Mesenchymal stem cell (in vitro differentiated cells and primary cell): Measurements from ENCODE around the gene BRME1.
A peak's percentile ranks its signal among the peaks of the same experiment; 100 is the strongest.

Source experiments
- DNase-seq: peaks from one replicate; pipeline ENCODE4 v3.0.0-alpha.2; 2013
- H2AFZ ChIP-seq: one replicate; pipeline ENCODE4 v1.6.1; 2013; ENCODE audit warnings: low read depth, mild to moderate bottlenecking, control low read depth, inconsistent platforms, low read length, moderate library complexity
- H2AK5ac ChIP-seq: 2 replicates; pipeline ENCODE4 v1.6.1; 2013; ENCODE audit warnings: low read length, moderate library complexity, mild to moderate bottlenecking, inconsistent platforms; ENCODE audit not compliant: severe bottlenecking
- H2BK120ac ChIP-seq: one replicate; pipeline ENCODE4 v1.6.1; 2013; ENCODE audit warnings: low read depth, mild to moderate bottlenecking, inconsistent platforms, low read length, moderate library complexity
- H2BK12ac ChIP-seq, 2 experiments: one replicate each; pipeline ENCODE4 v1.6.1; 2013; ENCODE audit warnings: inconsistent platforms in 2 of 2, low read length in 2 of 2, mild to moderate bottlenecking in 2 of 2, moderate library complexity in 2 of 2, control low read depth in 1 of 2
- H2BK15ac ChIP-seq: one replicate; pipeline ENCODE4 v1.6.1; 2013; ENCODE audit warnings: mild to moderate bottlenecking, low read depth, inconsistent platforms; ENCODE audit not compliant: poor library complexity, severe bottlenecking
- H2BK5ac ChIP-seq: 2 replicates; pipeline ENCODE4 v1.6.1; 2013; ENCODE audit warnings: low read depth, mild to moderate bottlenecking, low read length, control low read depth, inconsistent platforms; ENCODE audit not compliant: poor library complexity, severe bottlenecking
- H3K14ac ChIP-seq, 2 experiments: one replicate each; pipeline ENCODE4 v1.6.1; 2013; ENCODE audit warnings: inconsistent platforms in 2 of 2, low read length in 2 of 2, control low read depth in 1 of 2, mild to moderate bottlenecking in 1 of 2, moderate library complexity in 1 of 2
- H3K18ac ChIP-seq, 2 experiments: one replicate each; pipeline ENCODE4 v1.6.1; 2013; ENCODE audit warnings: inconsistent platforms in 2 of 2, low read length in 2 of 2, control low read depth in 1 of 2, low read depth in 1 of 2, mild to moderate bottlenecking in 1 of 2
- H3K23ac ChIP-seq, 2 experiments: one replicate each; pipeline ENCODE4 v1.6.1; 2013; ENCODE audit warnings: inconsistent platforms in 2 of 2, low read length in 2 of 2, mild to moderate bottlenecking in 2 of 2, moderate library complexity in 2 of 2, control low read depth in 1 of 2
- H3K27ac ChIP-seq: 2 replicates; pipeline ENCODE4 v1.5.1; 2013; ENCODE audit warnings: mild to moderate bottlenecking, moderate library complexity, low read length, control low read depth, inconsistent platforms; ENCODE audit not compliant: poor library complexity, severe bottlenecking
- H3K27me3 ChIP-seq, 2 experiments: 2 replicates each; pipeline versions ENCODE4 v1.6.1 to v1.7.0; 2013; ENCODE audit warnings: low read length in 2 of 2, mild to moderate bottlenecking in 2 of 2, moderate library complexity in 2 of 2, control low read depth in 1 of 2, inconsistent platforms in 1 of 2; ENCODE audit not compliant: control insufficient read depth in 1 of 2, insufficient read depth in 1 of 2
- H3K36me3 ChIP-seq, 2 experiments: 2 replicates each; pipeline versions ENCODE4 v1.6.1 to v1.7.0; 2013; ENCODE audit warnings: low read length in 2 of 2, control low read depth in 1 of 2, inconsistent platforms in 1 of 2, low read depth in 1 of 2, mild to moderate bottlenecking in 1 of 2; ENCODE audit not compliant: insufficient read depth in 2 of 2, control insufficient read depth in 1 of 2
- H3K4ac ChIP-seq, 2 experiments: one replicate each; pipeline ENCODE4 v1.6.1; 2013; ENCODE audit warnings: inconsistent platforms in 2 of 2, low read length in 2 of 2, mild to moderate bottlenecking in 2 of 2, moderate library complexity in 2 of 2, control low read depth in 1 of 2, low read depth in 1 of 2
- H3K4me1 ChIP-seq: 2 replicates; pipeline ENCODE4 v1.6.1; 2013; ENCODE audit warnings: low read depth, low read length, control low read depth; ENCODE audit not compliant: control insufficient read depth, insufficient read depth
- H3K4me2 ChIP-seq: 2 replicates; pipeline ENCODE4 v1.6.1; 2013; ENCODE audit warnings: low read length, mild to moderate bottlenecking, inconsistent platforms; ENCODE audit not compliant: poor library complexity, severe bottlenecking
- H3K4me3 ChIP-seq, 2 experiments: 2 replicates each; pipeline versions ENCODE4 v1.5.1 to v1.7.0; 2013; ENCODE audit warnings: low read length in 2 of 2, mild to moderate bottlenecking in 2 of 2, control low read depth in 1 of 2, low read depth in 1 of 2; ENCODE audit not compliant: insufficient read depth in 1 of 2
- H3K79me1 ChIP-seq: replicated peaks from 2 replicates; pipeline ENCODE4 v1.6.1; 2013; ENCODE audit warnings: mild to moderate bottlenecking, control low read depth, low read length, inconsistent platforms; ENCODE audit not compliant: poor library complexity, severe bottlenecking
- H3K9ac ChIP-seq: 2 replicates; pipeline ENCODE4 v1.7.0; 2013; ENCODE audit warnings: mild to moderate bottlenecking, low read length, moderate library complexity
- H3K9me3 ChIP-seq: 2 replicates; pipeline ENCODE4 v1.7.0; 2013; ENCODE audit warnings: mild to moderate bottlenecking, low read length; ENCODE audit not compliant: control insufficient read depth
- H4K8ac ChIP-seq: one replicate; pipeline ENCODE4 v1.6.1; 2013; ENCODE audit warnings: inconsistent platforms, mild to moderate bottlenecking, low read length, moderate library complexity
- H4K91ac ChIP-seq: one replicate; pipeline ENCODE4 v1.6.1; 2013; ENCODE audit warnings: mild to moderate bottlenecking, low read length, inconsistent platforms
- WGBS: methylation state at CpG from one replicate; pipeline ENCODE4 v1.1.7; 2013; ENCODE audit warnings: mixed read lengths; 5-methylcytosine and 5-hydroxymethylcytosine counted together

Gene BRME1

DNA sequence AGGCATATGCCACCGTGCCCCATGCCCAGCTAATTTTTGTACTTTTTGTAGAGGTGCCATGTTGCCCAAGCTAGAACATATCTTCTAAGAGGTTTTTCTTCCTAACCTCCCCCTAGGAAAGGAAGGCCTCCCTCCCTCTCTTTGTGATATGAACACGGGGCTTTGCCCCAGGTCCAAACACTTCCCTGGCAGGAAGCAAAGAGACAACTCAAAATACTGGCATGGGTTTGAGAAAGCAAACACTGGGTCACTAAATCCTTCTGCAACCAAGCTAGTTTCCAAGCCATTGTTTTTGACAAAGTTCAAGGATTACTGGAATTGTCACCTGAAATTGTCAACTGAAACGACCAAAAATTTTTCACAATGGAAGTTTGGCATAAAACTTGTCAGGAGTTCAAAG is 8.9 kb upstream of the BRME1 start:
- 95% methylated on average over 2 of the region's 3 CpGs for WGBS
- Histone ChIP-seq H3K79me1 (no peaks in the 10 kb centered on the region), H3K9ac (no peak overlapping the region)

DNA sequence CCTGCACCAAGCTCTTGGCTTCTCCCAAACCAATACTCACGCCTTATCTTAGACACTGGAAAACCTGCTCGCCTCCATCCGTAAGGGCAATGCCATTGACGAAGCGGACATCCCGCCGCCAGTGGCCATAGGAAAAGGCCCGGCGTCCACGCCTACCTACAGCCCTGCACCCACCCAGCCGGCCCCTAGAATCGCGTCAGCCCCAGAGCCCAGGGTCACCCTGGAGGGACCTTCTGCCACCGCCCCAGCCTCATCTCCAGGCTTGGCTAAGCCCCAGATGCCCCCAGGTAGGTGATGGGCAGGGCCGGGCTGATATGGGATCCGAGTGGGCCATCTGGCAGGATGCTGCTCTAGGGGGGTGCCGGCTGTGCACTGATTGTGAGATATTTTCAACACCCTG is 7.4 kb upstream of the BRME1 start:
- H2AFZ ChIP-seq, result no peak overlapping the region
- WGBS, result 94% methylated on average over 17 of the region's 17 CpGs
- H2BK12ac ChIP-seq, result no peak overlapping the region
- no peaks in the 10 kb centered on the region for H3K9me3 ChIP-seq
- DNase-seq, result no peak
- no peak overlapping the region for H3K4me2 ChIP-seq
- H2BK5ac ChIP-seq, result no peak overlapping the region
- no peaks in the 10 kb centered on the region for H3K79me1 ChIP-seq
- no peak overlapping the region for H3K18ac ChIP-seq
- peaks cover 51 to 55% of the 10 kb centered on the region in 2 experiments for H3K36me3 ChIP-seq
- H4K8ac ChIP-seq, result no peak overlapping the region
- no peak overlapping the region for H3K4me3 ChIP-seq
- no peak overlapping the region for H3K23ac ChIP-seq
- no peak overlapping the region for H3K4ac ChIP-seq
- H3K4me1 ChIP-seq, result no peaks in the 10 kb centered on the region
- H3K14ac ChIP-seq, result no peak overlapping the region
- no peak overlapping the region for H3K27ac ChIP-seq
- no peak overlapping the region for H3K9ac ChIP-seq
- peak overlapping the region; percentile 33 for H2BK15ac ChIP-seq
- H3K27me3 ChIP-seq, result no peaks in the 10 kb centered on the region
- H2AK5ac ChIP-seq, result no peak overlapping the region
- no peak overlapping the region for H4K91ac ChIP-seq
- H2BK120ac ChIP-seq, result no peak overlapping the region

More for the DNA sequence above, 8.9 kb upstream of the BRME1 start:
- H4K91ac ChIP-seq, result no peak overlapping the region
- H3K4me3 ChIP-seq, result no peak overlapping the region
- no peak overlapping the region for H2BK15ac ChIP-seq
- no peak overlapping the region for H2BK120ac ChIP-seq
- H3K9me3 ChIP-seq, result no peaks in the 10 kb centered on the region
- no peak overlapping the region for H3K14ac ChIP-seq
- DNase-seq, result no peak
- H3K23ac ChIP-seq, result no peak overlapping the region
- no peak overlapping the region for H2AFZ ChIP-seq
- H3K18ac ChIP-seq, result no peak overlapping the region
- H2BK12ac ChIP-seq, result no peak overlapping the region
- no peak overlapping the region for H4K8ac ChIP-seq
- H3K27me3 ChIP-seq, result no peaks in the 10 kb centered on the region
- no peak overlapping the region for H3K27ac ChIP-seq
- H3K4me2 ChIP-seq, result no peak overlapping the region
- peaks cover 59 to 64% of the 10 kb centered on the region in 2 experiments for H3K36me3 ChIP-seq
- H3K4ac ChIP-seq, result no peak overlapping the region
- H3K4me1 ChIP-seq, result no peaks in the 10 kb centered on the region
- no peak overlapping the region for H2BK5ac ChIP-seq
- H2AK5ac ChIP-seq, result no peak overlapping the region

DNA sequence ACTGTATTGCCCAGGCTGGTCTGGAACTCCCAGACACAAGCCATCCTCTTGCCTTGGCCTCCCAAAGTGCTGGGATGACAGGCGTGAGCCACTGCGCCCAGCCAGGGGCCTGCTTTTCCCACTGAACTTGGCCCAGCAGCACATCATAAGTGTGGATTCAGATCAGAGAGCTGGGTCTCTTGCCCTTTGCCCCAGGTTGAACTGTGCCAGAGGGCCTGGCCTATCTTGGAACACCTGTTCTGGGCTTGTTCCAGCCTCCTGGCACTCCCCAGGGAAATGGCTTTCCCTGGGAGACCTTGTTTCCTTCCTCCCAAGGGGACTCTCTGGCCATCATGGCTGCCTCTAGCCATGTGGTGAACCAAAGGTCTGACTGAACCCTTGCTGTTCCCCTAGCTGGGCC is 3.5 kb upstream of the BRME1 start:
- Histone ChIP-seq H3K27me3 (no peaks in the 10 kb centered on the region), H3K4ac (no peak overlapping the region), H3K4me1 (peaks cover 13% of the 10 kb centered on the region), H3K36me3 (peaks cover 26 to 29% of the 10 kb centered on the region in 2 experiments), H2AFZ (no peak overlapping the region), H3K4me3 (no peak overlapping the region), H3K18ac (no peak overlapping the region), H4K91ac (no peak overlapping the region), H2BK120ac (no peak overlapping the region), H2BK15ac (no peak overlapping the region), H2AK5ac (no peak overlapping the region), H3K23ac (no peak overlapping the region), H3K9ac (no peak overlapping the region), H2BK12ac (no peak overlapping the region), H3K79me1 (peaks cover 7% of the 10 kb centered on the region), H4K8ac (no peak overlapping the region), H2BK5ac (no peak overlapping the region), H3K14ac (no peak overlapping the region), H3K4me2 (no peak overlapping the region), H3K27ac (no peak overlapping the region), H3K9me3 (no peaks in the 10 kb centered on the region)
- DNase-seq, result no peak
- 100% methylated on average over 2 of the region's 2 CpGs for WGBS

DNA sequence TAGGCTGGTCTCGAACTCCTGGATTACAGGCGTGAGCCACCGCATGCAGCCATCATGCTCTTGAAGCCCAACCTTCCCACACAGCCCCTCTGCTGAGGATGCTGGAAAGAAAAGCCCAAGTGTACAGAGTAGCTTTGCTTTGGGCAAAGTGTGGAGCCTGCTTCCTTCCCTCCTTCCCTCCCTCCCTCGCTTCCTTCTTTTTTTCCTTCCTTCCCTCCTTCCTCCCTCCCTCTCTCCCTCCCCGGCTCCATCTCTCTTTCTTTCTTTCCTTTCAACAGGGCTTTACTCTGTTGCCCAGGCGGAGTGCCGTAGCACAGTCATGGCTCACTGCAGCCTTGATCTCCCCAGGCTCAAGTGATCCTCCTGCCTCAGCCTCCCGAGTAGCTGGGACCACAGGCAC is 2.8 kb upstream of the BRME1 start:
- H2BK15ac ChIP-seq, result no peak overlapping the region
- no peaks in the 10 kb centered on the region for H3K9me3 ChIP-seq
- no peak for DNase-seq
- 91% methylated on average over 7 of the region's 8 CpGs for WGBS
- H3K36me3 ChIP-seq, result peaks cover 24 to 29% of the 10 kb centered on the region in 2 experiments
- H3K4me2 ChIP-seq, result no peak overlapping the region
- H3K79me1 ChIP-seq, result peaks cover 7% of the 10 kb centered on the region
- H3K14ac ChIP-seq, result no peak overlapping the region
- H3K23ac ChIP-seq, result no peak overlapping the region
- no peak overlapping the region for H2BK12ac ChIP-seq
- no peak overlapping the region for H4K91ac ChIP-seq
- H2BK120ac ChIP-seq, result no peak overlapping the region
- H3K27me3 ChIP-seq, result no peaks in the 10 kb centered on the region
- no peak overlapping the region for H3K4me3 ChIP-seq
- H4K8ac ChIP-seq, result no peak overlapping the region
- no peak overlapping the region for H2AFZ ChIP-seq
- H3K9ac ChIP-seq, result no peak overlapping the region
- H3K4ac ChIP-seq, result no peak overlapping the region
- peaks cover 13% of the 10 kb centered on the region for H3K4me1 ChIP-seq
- H3K27ac ChIP-seq, result no peak overlapping the region
- H2BK5ac ChIP-seq, result no peak overlapping the region
- no peak overlapping the region for H3K18ac ChIP-seq
- no peak overlapping the region for H2AK5ac ChIP-seq
